NCI-H128 (cell line): Measurements from ENCODE around the gene MAMLD1.

ENCODE experiments used
- DNase-seq: peaks from one replicate; lab custom pipeline; 2025; ENCODE audit not compliant: unreplicated experiment; lab: John Stamatoyannopoulos, UW

MAMLD1 gene

GRCh38 chrX:150456941-150457340 is 93.8 kb downstream of the MAMLD1 start:
- no peak for DNase-seq

- DNase-seq, result no peak
Measured at GRCh38 chrX:150459196-150459595, 96.1 kb downstream of the MAMLD1 start.

GRCh38 chrX:150460063-150460462 is 96.9 kb downstream of the MAMLD1 start:
- no peak for DNase-seq

GRCh38 chrX:150460781-150461180 is 97.7 kb downstream of the MAMLD1 start:
- DNase-seq, result no peak

GRCh38 chrX:150463566-150463965 is 100.4 kb downstream of the MAMLD1 start:
- no peak for DNase-seq

GRCh38 chrX:150464001-150464400 is 100.9 kb downstream of the MAMLD1 start:
- DNase-seq, result no peak

- DNase-seq, result no peak
Measured at GRCh38 chrX:150465326-150465725, 102.2 kb downstream of the MAMLD1 start.

GRCh38 chrX:150465881-150466775 is 103.0 kb downstream of the MAMLD1 start:
- no peak for DNase-seq

- DNase-seq, result no peak
Measured at GRCh38 chrX:150472306-150472705, 109.2 kb downstream of the MAMLD1 start.

- DNase-seq, result no peak
Measured at GRCh38 chrX:150473371-150473770, 110.3 kb downstream of the MAMLD1 start.

GRCh38 chrX:150475461-150475860 is 112.3 kb downstream of the MAMLD1 start:
- DNase-seq, result no peak

- no peak for DNase-seq
Measured at GRCh38 chrX:150476164-150476699, 113.1 kb downstream of the MAMLD1 start.

GRCh38 chrX:150477371-150477770 is 114.3 kb downstream of the MAMLD1 start:
- no peak for DNase-seq

GRCh38 chrX:150478496-150479492 is 115.7 kb downstream of the MAMLD1 start:
- DNase-seq, result no peak

- DNase-seq, result no peak
Measured at GRCh38 chrX:150482537-150483206, 119.6 kb downstream of the MAMLD1 start.

GRCh38 chrX:150483356-150483985 is 120.4 kb downstream of the MAMLD1 start:
- no peak for DNase-seq

- no peak for DNase-seq
Measured at GRCh38 chrX:150486011-150486410, 122.9 kb downstream of the MAMLD1 start.

- DNase-seq, result no peak
Measured at GRCh38 chrX:150487369-150488094, 124.4 kb downstream of the MAMLD1 start.

GRCh38 chrX:150489359-150490015 is 126.4 kb downstream of the MAMLD1 start:
- no peak for DNase-seq
